ENCODE measurements around the gene NUAK1. TPM values are rescaled to one million over a fixed set of nuclear protein-coding genes. Genes with fewer than 3 reads are reported as not detected.

NUAK1 gene
- total RNA-seq, 2 experiments from 2014 or later = 0.03 TPM; not detected in 1

DNA sequence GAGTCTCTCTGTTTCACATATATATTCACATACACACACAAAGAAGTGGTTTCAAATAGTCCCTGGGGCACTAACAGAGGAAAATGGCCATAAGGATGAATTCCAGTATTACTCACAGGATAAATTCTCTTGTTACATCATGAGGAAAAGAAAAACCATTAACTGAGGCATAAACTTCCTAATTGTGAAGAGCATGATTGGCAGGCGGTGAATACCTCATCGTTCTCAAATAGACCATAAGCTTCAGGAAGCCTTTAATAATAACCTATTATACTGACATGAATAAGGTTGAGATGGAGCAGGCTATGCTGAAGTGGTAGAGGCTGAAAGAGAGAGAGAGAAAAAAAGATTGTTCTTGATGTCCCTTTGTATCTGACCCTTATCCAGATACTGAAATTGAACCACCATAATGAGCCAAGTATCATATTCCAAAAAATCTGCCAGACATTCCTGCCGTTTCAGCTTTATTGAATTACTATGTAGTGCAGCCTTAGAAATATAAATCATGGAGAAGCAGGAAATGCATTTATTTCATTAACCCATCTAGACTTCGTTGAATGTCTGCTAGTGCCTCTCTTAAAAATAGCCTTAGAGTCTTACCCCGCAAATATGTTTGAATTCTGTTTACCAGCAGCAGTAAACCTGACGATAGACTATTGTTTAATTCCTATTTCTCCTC is 86.8 kb downstream of the NUAK1 start:
- intact Hi-C loops (cut with micrococcal nuclease; ENCODE audit: unreplicated experiment) = no loop called here
- Histone ChIP-seq H3K9me2 (ENCODE audit: insufficient read depth, low read length) (no peaks in the 10 kb centered on the region), H3K79me2 (ENCODE audit: insufficient read depth, low read depth, low read length) (no peaks in the 10 kb centered on the region), H2AFZ (ENCODE audit: low read length) (no peak overlapping the region), H3K27ac (ENCODE audit: low read depth, low read length, poor library complexity, severe bottlenecking) (no peak overlapping the region), H4K20me1 (ENCODE audit: insufficient read depth, low read length) (no peaks in the 10 kb centered on the region), H3K9me3 (ENCODE audit: low read length) (no peaks in the 10 kb centered on the region), H3K4me1 (ENCODE audit: insufficient read depth, low read length, poor library complexity, severe bottlenecking) (no peaks in the 10 kb centered on the region), H3K4me2 (ENCODE audit: low read length) (no peak overlapping the region), H3K4me3 (ENCODE audit: low read depth, low read length, poor library complexity, severe bottlenecking) (no peak overlapping the region), H3K36me3 (ENCODE audit: insufficient read depth, low read length) (no peaks in the 10 kb centered on the region)
- no TSS peak for BruUV-seq (replicated peaks)
- POLR2A ChIA-PET = no interaction called here
- CTCF ChIA-PET (ENCODE audit: unreplicated experiment) = no interaction called here
- DNase-seq (ENCODE audit: low spot score) = no peak
- no peak for TF ChIP-seq EZH2phosphoT487 (IDR thresholded peaks at IDR 0.05; ENCODE audit: borderline replicate concordance, low read depth, low read length)
- TF ChIP-seq, protein P1, sequence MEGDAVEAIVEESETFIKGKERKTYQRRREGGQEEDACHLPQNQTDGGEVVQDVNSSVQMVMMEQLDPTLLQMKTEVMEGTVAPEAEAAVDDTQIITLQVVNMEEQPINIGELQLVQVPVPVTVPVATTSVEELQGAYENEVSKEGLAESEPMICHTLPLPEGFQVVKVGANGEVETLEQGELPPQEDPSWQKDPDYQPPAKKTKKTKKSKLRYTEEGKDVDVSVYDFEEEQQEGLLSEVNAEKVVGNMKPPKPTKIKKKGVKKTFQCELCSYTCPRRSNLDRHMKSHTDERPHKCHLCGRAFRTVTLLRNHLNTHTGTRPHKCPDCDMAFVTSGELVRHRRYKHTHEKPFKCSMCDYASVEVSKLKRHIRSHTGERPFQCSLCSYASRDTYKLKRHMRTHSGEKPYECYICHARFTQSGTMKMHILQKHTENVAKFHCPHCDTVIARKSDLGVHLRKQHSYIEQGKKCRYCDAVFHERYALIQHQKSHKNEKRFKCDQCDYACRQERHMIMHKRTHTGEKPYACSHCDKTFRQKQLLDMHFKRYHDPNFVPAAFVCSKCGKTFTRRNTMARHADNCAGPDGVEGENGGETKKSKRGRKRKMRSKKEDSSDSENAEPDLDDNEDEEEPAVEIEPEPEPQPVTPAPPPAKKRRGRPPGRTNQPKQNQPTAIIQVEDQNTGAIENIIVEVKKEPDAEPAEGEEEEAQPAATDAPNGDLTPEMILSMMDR (conservative IDR thresholded peaks at IDR 0.05; ENCODE audit: low read length) = no peak

DNA sequence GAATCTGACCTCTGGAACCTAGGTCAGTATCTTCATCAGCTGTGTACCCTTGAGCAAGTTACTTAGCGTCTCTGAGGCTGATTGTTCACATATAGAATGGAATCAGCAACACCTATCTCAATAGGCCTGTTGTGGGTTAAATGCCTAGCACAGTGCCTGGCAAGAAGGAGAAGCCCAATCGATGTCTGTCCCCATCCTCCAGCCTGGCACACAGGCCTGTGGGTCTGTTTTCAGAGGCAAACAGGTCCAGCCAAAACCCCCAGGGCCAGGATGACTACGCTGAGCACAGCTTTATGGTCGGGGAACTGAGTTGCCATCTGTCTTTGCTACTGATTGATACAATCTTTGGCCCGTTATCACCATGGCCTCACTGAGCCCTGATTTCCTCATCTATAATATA is 89.2 kb downstream of the NUAK1 start:
- CTCF ChIA-PET (ENCODE audit: unreplicated experiment) = no interaction called here
- Histone ChIP-seq H3K4me3 (ENCODE audit: low read depth, low read length, poor library complexity, severe bottlenecking) (no peak overlapping the region), H3K27ac (ENCODE audit: low read depth, low read length, poor library complexity, severe bottlenecking) (no peak overlapping the region), H3K9me3 (ENCODE audit: low read length) (no peaks in the 10 kb centered on the region), H2AFZ (ENCODE audit: low read length) (no peak overlapping the region), H4K20me1 (ENCODE audit: insufficient read depth, low read length) (no peaks in the 10 kb centered on the region), H3K4me2 (ENCODE audit: low read length) (no peak overlapping the region), H3K36me3 (ENCODE audit: insufficient read depth, low read length) (no peaks in the 10 kb centered on the region), H3K9me2 (ENCODE audit: insufficient read depth, low read length) (no peaks in the 10 kb centered on the region), H3K4me1 (ENCODE audit: insufficient read depth, low read length, poor library complexity, severe bottlenecking) (no peaks in the 10 kb centered on the region), H3K79me2 (ENCODE audit: insufficient read depth, low read depth, low read length) (no peaks in the 10 kb centered on the region)
- DNase-seq (ENCODE audit: low spot score) = no peak
- POLR2A ChIA-PET = no interaction called here
- TF ChIP-seq, protein P1 (conservative IDR thresholded peaks at IDR 0.05; ENCODE audit: low read length) = no peak
- no peak for TF ChIP-seq EZH2phosphoT487 (IDR thresholded peaks at IDR 0.05; ENCODE audit: borderline replicate concordance, low read depth, low read length)
- BruUV-seq (replicated peaks) = no TSS peak
- intact Hi-C loops (cut with micrococcal nuclease; ENCODE audit: unreplicated experiment) = no loop called here

DNA sequence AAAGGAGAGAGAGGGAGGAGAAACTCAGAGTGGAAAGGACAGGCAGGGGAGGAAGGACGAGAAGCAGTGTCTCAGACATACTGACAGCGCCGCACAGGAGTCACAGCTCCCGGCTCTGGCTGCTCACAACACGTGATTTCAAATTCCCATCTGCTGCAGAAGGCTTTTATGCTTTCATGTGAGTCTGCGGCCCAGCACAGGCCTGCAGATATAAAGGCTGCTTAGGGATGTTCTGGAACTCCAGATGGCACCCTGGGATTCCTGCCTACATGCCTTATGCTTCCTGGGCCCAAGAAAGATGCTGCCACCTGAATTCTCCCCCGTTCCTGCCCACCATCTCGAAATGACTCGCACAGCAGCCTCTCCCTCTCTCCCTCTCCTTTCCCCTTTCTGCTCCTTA is 89.6 kb downstream of the NUAK1 start:
- no peak for DNase-seq (ENCODE audit: low spot score)
- ChIA-PET CTCF (ENCODE audit: unreplicated experiment) (no interaction called here), POLR2A (no interaction called here)
- Histone ChIP-seq H3K27ac (ENCODE audit: low read depth, low read length, poor library complexity, severe bottlenecking) (no peak overlapping the region), H3K4me3 (ENCODE audit: low read depth, low read length, poor library complexity, severe bottlenecking) (no peak overlapping the region), H2AFZ (ENCODE audit: low read length) (no peak overlapping the region), H3K36me3 (ENCODE audit: insufficient read depth, low read length) (no peaks in the 10 kb centered on the region), H3K79me2 (ENCODE audit: insufficient read depth, low read depth, low read length) (no peaks in the 10 kb centered on the region), H3K9me3 (ENCODE audit: low read length) (no peaks in the 10 kb centered on the region), H3K4me1 (ENCODE audit: insufficient read depth, low read length, poor library complexity, severe bottlenecking) (no peaks in the 10 kb centered on the region), H4K20me1 (ENCODE audit: insufficient read depth, low read length) (no peaks in the 10 kb centered on the region), H3K9me2 (ENCODE audit: insufficient read depth, low read length) (no peaks in the 10 kb centered on the region), H3K4me2 (ENCODE audit: low read length) (no peak overlapping the region)
- intact Hi-C loops (cut with micrococcal nuclease; ENCODE audit: unreplicated experiment) = no loop called here
- no TSS peak for BruUV-seq (replicated peaks)
- TF ChIP-seq, protein P1 (conservative IDR thresholded peaks at IDR 0.05; ENCODE audit: low read length) = no peak
- TF ChIP-seq EZH2phosphoT487 (IDR thresholded peaks at IDR 0.05; ENCODE audit: borderline replicate concordance, low read depth, low read length) = no peak
